GM18526 (cell line): Measurements from ENCODE around the gene APOBEC3A.

Experiments
- POLR2A ChIP-seq: IDR thresholded peaks from 3 replicates; pipeline ENCODE4 v1.6.1; 2011; ENCODE audit not compliant: insufficient read length; ENCODE audit errors: extremely low read depth

Gene APOBEC3A

GRCh38 chr22:38938221-38938620 lies 19.2 kb upstream of the APOBEC3A start:
- TF ChIP-seq POLR2A: no peak

- no peak for TF ChIP-seq POLR2A
These were observed 18.5 kb upstream of the APOBEC3A start for GRCh38 chr22:38938925-38939324.

GRCh38 chr22:38940811-38941384 lies 16.5 kb upstream of the APOBEC3A start:
- no peak for TF ChIP-seq POLR2A

GRCh38 chr22:38941488-38941987 lies 15.9 kb upstream of the APOBEC3A start:
- TF ChIP-seq POLR2A: no peak

GRCh38 chr22:38942702-38943101 lies 14.7 kb upstream of the APOBEC3A start:
- TF ChIP-seq POLR2A: no peak

GRCh38 chr22:38943201-38943600 lies 14.2 kb upstream of the APOBEC3A start:
- TF ChIP-seq POLR2A: no peak

GRCh38 chr22:38943882-38944281 lies 13.5 kb upstream of the APOBEC3A start:
- TF ChIP-seq POLR2A: no peak

- TF ChIP-seq POLR2A: no peak
These were observed 12.8 kb upstream of the APOBEC3A start for GRCh38 chr22:38944653-38945052.

- no peak for TF ChIP-seq POLR2A
These were observed 10.6 kb upstream of the APOBEC3A start for GRCh38 chr22:38946771-38947170.

GRCh38 chr22:38947321-38948140 lies 9.9 kb upstream of the APOBEC3A start:
- no peak for TF ChIP-seq POLR2A

- TF ChIP-seq POLR2A: no peak
These were observed 9.0 kb upstream of the APOBEC3A start for GRCh38 chr22:38948181-38948940.

GRCh38 chr22:38949889-38950405 lies 7.5 kb upstream of the APOBEC3A start:
- TF ChIP-seq POLR2A: no peak

GRCh38 chr22:38950527-38951295 lies 6.7 kb upstream of the APOBEC3A start:
- TF ChIP-seq POLR2A: no peak

GRCh38 chr22:38951734-38952133 lies 5.7 kb upstream of the APOBEC3A start:
- no peak for TF ChIP-seq POLR2A
